LHCN-M2 (cell line): ENCODE data around the gene MFN1. TPM values are rescaled to one million over a fixed set of nuclear protein-coding genes. Genes with fewer than 3 reads are reported as not detected.

Source experiments
- DNase-seq: peaks from one replicate; pipeline ENCODE4 v3.0.0-alpha.2; 2012; ENCODE audit warnings: low read depth
- total RNA-seq: library from RNA; depleted of rRNA; stranded (reverse); fragments of >200 nt; gene quantifications from 2 replicates; pipeline ENCODE4 v1.2.3, GENCODE V29; 2014; rRNA removed

Gene MFN1
- total RNA-seq, 1 experiment from 2014 or later = 46.0 TPM

DNA sequence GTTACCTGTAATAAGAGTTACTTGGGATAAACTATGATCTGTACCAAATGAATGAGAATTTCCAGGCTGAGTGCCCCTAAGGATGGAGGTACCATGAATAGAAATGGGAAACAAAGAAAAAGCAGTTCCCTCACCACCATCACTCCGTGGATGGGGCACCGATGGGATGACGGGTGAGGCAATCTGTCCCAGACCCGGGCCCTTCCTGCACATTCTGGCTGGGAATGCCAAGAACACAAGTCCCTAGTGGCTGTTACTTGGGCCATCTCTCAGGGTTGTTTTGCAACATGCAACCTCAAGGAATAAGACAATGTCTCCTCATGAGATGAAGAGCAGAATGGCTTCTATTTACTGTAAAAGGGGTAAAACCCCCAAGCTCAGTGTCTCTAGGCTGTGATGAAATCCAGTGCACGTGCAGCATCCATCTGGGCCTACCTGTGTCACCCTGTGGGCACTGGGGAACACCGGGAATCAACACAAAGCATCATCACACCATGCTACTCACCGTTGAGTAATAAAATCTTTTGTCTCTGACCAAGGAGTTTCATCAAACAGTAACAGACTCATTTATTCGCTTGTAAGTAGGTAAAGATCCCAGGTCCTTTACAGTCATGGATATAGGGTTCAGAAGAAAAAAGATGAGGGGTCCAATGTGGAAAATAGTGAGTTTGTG, 81.5 kb downstream of the MFN1 start:
- DNase-seq = no peak

DNA sequence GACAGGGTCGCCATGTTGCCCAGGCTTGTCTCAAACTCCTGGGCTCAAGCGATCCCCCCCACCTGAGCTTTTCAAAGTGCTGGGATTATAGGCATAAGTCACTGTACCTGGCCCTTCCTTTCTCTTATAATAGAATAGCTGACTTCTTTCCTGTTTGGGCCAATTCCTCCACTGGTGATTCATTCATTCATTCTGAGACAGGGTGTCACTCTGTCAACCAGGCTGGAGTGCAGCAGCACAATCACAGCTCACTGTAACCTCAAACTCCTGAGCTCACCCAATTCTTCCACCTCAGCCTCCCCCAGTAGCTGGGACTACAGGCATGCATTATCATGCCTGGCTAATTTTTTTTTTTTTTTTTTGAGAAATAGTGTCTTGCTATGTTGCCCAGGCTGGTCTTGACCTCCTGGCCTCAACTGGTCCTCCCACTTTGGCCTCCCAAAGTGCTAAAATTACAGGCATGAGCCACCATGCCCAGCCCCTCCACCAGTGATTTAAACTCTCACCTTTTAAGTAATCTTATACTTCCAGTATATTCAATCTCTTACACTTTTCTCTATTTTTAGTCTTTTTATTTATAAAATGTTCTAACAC, 82.9 kb downstream of the MFN1 start:
- no peak for DNase-seq

DNA sequence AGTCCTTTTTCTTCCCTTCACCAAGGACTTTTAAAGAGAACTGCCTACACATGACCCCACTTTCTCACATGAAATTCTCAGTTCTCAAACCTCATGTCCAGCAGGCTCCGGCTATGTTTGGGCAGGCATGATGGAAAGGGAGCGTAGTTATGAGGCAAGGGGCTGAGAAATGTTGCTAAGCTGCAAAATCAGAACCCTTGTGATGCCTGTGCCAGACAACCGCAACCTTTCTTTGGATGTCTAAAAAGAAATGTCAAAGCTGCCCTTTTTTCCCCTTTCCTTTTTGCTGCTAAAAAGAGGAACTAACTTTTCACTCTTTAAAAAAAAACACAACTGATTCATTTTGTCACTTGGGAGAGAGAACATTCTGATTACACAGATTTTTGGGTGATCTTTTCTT, 84.5 kb downstream of the MFN1 start:
- DNase-seq = no peak

DNA sequence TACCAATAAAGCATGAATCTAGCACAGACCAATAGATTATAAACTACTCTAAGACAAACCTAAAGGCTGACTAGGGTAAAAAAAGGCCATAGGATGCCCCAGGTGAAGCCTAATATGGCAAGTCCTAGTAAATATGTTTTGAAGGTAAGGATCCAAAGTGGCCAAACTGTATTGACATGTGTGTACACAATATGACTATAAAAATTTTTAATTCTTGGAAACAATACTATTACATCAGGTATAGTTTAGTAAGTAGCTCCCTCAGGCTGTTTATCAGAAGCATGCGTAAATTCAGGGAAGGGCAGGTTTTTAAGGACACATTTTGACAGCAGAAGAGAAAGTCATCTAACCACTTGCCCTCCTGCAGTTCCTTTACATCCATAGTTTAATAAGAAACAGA, 84.9 kb downstream of the MFN1 start:
- DNase-seq = no peak

DNA sequence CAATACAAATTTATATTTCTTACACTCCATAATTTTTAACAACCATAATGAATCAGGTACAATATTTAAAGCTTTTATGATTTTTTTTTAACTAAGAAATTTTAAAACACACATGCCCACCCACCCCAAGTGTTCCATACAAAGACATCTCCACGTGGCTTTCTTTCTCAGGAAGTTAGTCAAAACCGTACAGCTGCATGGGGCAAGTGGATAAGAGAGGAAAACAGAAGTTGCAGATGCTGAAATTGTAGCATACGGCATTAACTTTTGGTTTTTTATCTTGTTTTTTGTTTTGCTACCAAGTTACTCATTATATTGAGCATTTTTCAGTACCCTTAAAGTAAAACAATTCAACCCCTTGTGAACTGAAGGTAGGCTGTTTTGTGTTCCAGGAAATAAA, 89.0 kb downstream of the MFN1 start:
- no peak for DNase-seq

DNA sequence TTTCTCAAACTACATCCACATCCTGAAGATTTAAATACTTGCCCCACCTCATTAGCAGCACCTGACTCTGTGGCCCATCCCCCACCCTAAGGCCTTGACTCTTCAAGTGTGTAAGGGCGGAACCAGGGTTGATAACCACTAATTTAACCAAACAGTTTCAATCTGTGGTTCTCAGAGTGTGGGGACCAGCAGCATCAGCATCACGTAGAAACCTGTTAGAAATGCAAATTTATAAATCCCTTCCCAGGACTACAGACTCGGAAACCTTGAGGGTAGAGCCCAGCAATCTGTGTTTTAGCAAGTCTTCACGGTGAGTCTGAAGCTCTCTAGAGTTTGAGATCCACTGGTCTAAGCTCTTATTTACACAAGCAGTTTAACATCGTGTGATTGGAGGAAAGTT, 91.3 kb downstream of the MFN1 start:
- no peak for DNase-seq

Other genes with a start within 250 kb of the MFN1 start
- gene PIK3CA, start 199.4 kb upstream of the MFN1 start, total RNA-seq = 16.5 and 22.8 TPM in 2 replicates
- 0.63 and 1.2 TPM in 2 replicates for gene KCNMB3, start 96.6 kb upstream of the MFN1 start, total RNA-seq
- gene ZNF639, start 24.7 kb upstream of the MFN1 start, total RNA-seq = 46.0 and 50.4 TPM in 2 replicates
- 42.7 and 46.2 TPM in 2 replicates for gene GNB4, start 103.8 kb downstream of the MFN1 start, total RNA-seq
- gene ACTL6A, start 215.2 kb downstream of the MFN1 start, total RNA-seq = 171 and 199 TPM in 2 replicates